ENCODE data around the gene TRPC3.
A peak's percentile ranks its signal among the peaks of the same experiment; 100 is the strongest.

TRPC3 gene

DNA sequence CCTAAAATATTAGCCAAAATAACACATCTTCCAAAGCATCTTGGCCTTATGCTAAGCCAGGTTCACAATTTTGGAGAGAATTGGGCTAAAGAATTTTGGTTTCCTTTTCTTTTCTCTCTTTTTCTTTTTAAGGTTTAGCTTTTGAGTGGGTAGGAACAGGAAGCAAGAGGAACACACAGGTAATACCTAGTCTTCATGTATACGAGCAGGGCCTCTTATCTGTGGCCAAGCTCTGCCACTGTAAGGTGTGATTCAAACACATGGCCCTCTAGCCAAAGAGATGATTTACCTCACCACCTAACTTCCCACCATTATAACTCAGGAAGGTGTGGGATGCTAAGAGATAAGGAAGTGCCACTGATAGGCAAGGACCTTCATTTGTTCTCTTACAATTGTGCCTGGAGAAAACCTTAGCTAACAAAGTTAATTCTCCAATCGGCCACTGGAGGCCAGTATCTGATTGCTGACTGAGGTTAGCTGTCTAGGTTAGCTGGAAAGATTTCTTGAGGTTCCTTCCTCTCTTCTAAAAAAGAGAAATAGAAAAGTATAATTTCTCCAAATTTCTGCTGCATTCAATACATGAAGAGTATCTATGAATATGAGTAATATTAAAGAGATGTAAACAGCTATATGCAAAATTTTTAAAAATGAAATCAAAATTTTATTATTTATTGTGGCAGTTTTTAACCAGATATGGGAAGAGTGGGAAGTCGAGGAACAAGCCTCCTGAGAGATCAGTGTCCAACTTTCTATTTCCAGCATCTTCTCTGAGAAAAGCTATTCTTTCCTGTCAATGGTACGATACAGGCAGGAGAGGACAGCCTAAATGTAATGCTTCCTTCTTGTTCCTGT is 51.5 kb downstream of the TRPC3 start:
- no peak for TF ChIP-seq TAF1 (IDR thresholded peaks at IDR 0.05; ENCODE audit: borderline replicate concordance, low read depth, low read length)
- TF ChIP-seq POLR2AphosphoS5 (IDR thresholded peaks at IDR 0.05; ENCODE audit: low read depth, low read length): no peak
- TF ChIP-seq POLR2A (IDR thresholded peaks at IDR 0.05; ENCODE audit: low read depth, low read length): no peak
- FAIRE-seq (peak; percentile 89), DNase-seq (ENCODE audit: insufficient read length) (no peak)

GRCh38 chr4:121898150-121898549 is 53.7 kb downstream of the TRPC3 start:
- FAIRE-seq (no peak), DNase-seq (ENCODE audit: insufficient read length) (no peak)
- TF ChIP-seq POLR2A (IDR thresholded peaks at IDR 0.05; ENCODE audit: low read depth, low read length): no peak

GRCh38 chr4:121888134-121888533 is 63.7 kb downstream of the TRPC3 start:
- FAIRE-seq (no peak), DNase-seq (ENCODE audit: insufficient read length) (no peak)
- TF ChIP-seq POLR2A (IDR thresholded peaks at IDR 0.05; ENCODE audit: low read depth, low read length): no peak
- TF ChIP-seq POLR2AphosphoS5 (IDR thresholded peaks at IDR 0.05; ENCODE audit: low read depth, low read length): no peak
- no peak for TF ChIP-seq TAF1 (IDR thresholded peaks at IDR 0.05; ENCODE audit: borderline replicate concordance, low read depth, low read length)

- no peak for TF ChIP-seq POLR2A (IDR thresholded peaks at IDR 0.05; ENCODE audit: low read depth, low read length)
- FAIRE-seq (no peak), DNase-seq (ENCODE audit: insufficient read length) (no peak)
Measured at GRCh38 chr4:121885115-121885514, 66.7 kb downstream of the TRPC3 start.

- no peak for TF ChIP-seq POLR2A (IDR thresholded peaks at IDR 0.05; ENCODE audit: low read depth, low read length)
- TF ChIP-seq POLR2AphosphoS5 (IDR thresholded peaks at IDR 0.05; ENCODE audit: low read depth, low read length): no peak
- no peak for TF ChIP-seq TAF1 (IDR thresholded peaks at IDR 0.05; ENCODE audit: borderline replicate concordance, low read depth, low read length)
- FAIRE-seq: no peak
- DNase-seq (ENCODE audit: insufficient read length): no peak
Measured at GRCh38 chr4:121881158-121881557, 70.7 kb downstream of the TRPC3 start.

- FAIRE-seq: no peak
- DNase-seq (ENCODE audit: insufficient read length): no peak
- no peak for TF ChIP-seq POLR2A (IDR thresholded peaks at IDR 0.05; ENCODE audit: low read depth, low read length)
- no peak for TF ChIP-seq POLR2AphosphoS5 (IDR thresholded peaks at IDR 0.05; ENCODE audit: low read depth, low read length)
- TF ChIP-seq TAF1 (IDR thresholded peaks at IDR 0.05; ENCODE audit: borderline replicate concordance, low read depth, low read length): no peak
Measured at GRCh38 chr4:121879135-121879534, 72.7 kb downstream of the TRPC3 start.

GRCh38 chr4:121877041-121877773 is 74.7 kb downstream of the TRPC3 start:
- FAIRE-seq: no peak
- no peak for TF ChIP-seq TAF1 (IDR thresholded peaks at IDR 0.05; ENCODE audit: borderline replicate concordance, low read depth, low read length)
- TF ChIP-seq POLR2AphosphoS5 (IDR thresholded peaks at IDR 0.05; ENCODE audit: low read depth, low read length): no peak
- no peak for TF ChIP-seq POLR2A (IDR thresholded peaks at IDR 0.05; ENCODE audit: low read depth, low read length)
- DNase-seq (ENCODE audit: insufficient read length): no peak

GRCh38 chr4:121876070-121876469 is 75.8 kb downstream of the TRPC3 start:
- DNase-seq (ENCODE audit: insufficient read length) (no peak), FAIRE-seq (no peak)
- TF ChIP-seq POLR2AphosphoS5 (IDR thresholded peaks at IDR 0.05; ENCODE audit: low read depth, low read length) (no peak), POLR2A (IDR thresholded peaks at IDR 0.05; ENCODE audit: low read depth, low read length) (no peak), TAF1 (IDR thresholded peaks at IDR 0.05; ENCODE audit: borderline replicate concordance, low read depth, low read length) (no peak)

- FAIRE-seq: no peak
- TF ChIP-seq POLR2A (IDR thresholded peaks at IDR 0.05; ENCODE audit: low read depth, low read length): no peak
- DNase-seq (ENCODE audit: insufficient read length): no peak
Measured at GRCh38 chr4:121875652-121876051, 76.2 kb downstream of the TRPC3 start.

- FAIRE-seq: no peak
- no peak for DNase-seq (ENCODE audit: insufficient read length)
- no peak for TF ChIP-seq TAF1 (IDR thresholded peaks at IDR 0.05; ENCODE audit: borderline replicate concordance, low read depth, low read length)
- no peak for TF ChIP-seq POLR2A (IDR thresholded peaks at IDR 0.05; ENCODE audit: low read depth, low read length)
- no peak for TF ChIP-seq POLR2AphosphoS5 (IDR thresholded peaks at IDR 0.05; ENCODE audit: low read depth, low read length)
Measured at GRCh38 chr4:121873604-121874003, 78.3 kb downstream of the TRPC3 start.

- FAIRE-seq: peak; percentile 99
- TF ChIP-seq POLR2AphosphoS5 (IDR thresholded peaks at IDR 0.05; ENCODE audit: low read depth, low read length): peak; percentile 57; the same call in 1 of the 2 replicates
- TF ChIP-seq TAF1 (IDR thresholded peaks at IDR 0.05; ENCODE audit: borderline replicate concordance, low read depth, low read length): no peak
- peak; percentile 88 for TF ChIP-seq POLR2A (IDR thresholded peaks at IDR 0.05; ENCODE audit: low read depth, low read length)
- peak; percentile 73 for DNase-seq (ENCODE audit: insufficient read length)
Measured at GRCh38 chr4:121869841-121870822, 81.7 kb downstream of the TRPC3 start, which contains the start of gene BBS7. Gene BBS7, minus strand, starts transcription at chr4:121870474. Its CDS starts 161 bp downstream, at chr4:121870313.
